ENCODE measurements around the gene KCNG2. TPM values are rescaled to one million over a fixed set of nuclear protein-coding genes. Genes with fewer than 3 reads are reported as not detected.

The KCNG2 gene
- total and polyA plus RNA-seq, 2 of the 8 experiments (the other 6 are each of a cell fraction or from before 2014, with no cell fraction given), result 0.19 to 0.74 TPM

DNA sequence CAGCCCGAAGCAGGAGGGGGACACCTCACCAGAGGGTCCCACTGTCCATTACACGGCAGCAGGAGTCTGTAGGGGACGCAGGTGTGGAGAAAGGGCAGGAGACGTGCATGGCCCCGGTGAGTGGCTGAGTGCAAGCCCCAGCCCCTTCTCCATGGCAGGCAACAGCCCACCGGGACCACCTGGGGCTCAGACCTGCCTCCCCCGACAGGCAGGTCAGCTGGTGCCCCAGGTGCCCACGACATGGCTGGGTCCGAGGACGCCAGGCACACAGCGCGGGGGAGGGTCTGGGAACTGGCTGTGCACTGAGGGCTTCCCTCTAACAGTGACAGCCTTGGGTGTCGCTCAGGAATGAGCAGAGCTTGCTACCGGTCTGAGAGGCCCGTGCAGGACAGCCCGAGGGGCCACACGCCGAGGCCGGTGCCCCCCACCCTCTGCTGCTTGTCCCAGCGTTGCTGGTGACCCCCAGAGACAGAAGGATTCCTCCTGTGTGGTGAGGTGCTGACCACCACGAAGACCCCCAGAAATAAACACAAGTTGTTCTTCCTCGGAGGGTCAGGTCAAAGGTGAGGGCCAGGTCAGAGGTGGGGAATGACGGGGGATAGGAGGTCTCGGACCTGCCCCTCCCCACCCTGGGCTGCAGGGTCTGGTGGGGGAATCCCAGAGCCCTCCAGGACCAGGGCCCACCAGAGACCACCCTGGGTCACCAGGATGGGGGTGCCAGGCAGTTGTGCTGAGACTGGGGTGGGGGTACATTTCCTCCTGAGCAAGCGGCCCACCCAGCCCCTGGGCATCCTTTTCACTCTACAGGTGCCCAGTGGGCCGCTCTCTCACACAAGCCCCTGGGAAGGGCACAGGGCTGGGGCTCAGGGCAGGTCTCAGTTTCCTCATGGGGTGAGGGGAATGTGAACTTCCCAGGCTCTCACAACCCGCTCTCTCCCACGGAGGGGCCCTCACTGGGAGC is 103.2 kb downstream of the KCNG2 start:
- Histone ChIP-seq H3K4me1 (replicated peaks in 1 of 4; ENCODE audit: control insufficient read depth in 3 of 4, insufficient read depth in 4 of 4, low read length in 3 of 4) (no peaks in the 10 kb centered on the region), H3K9me3 (ENCODE audit: insufficient read depth in 2 of 2, low read depth in 1 of 2, low read length in 1 of 2) (peaks cover 30 to 79% of the 10 kb centered on the region in 2 experiments), H3K4me3 (ENCODE audit: extremely low read depth in 1 of 4, insufficient read depth in 2 of 4, low read depth in 3 of 4, low read length in 4 of 4) (no peak overlapping the region), H2BK12ac (ENCODE audit: low read depth, low read length) (no peak overlapping the region), H4K91ac (replicated peaks; ENCODE audit: insufficient read length, low read length) (no peak overlapping the region), H3K36me3 (ENCODE audit: control insufficient read depth in 2 of 4, insufficient read depth in 4 of 4, low read length in 3 of 4) (peaks cover 0 to 25% (median 0%) of the 10 kb centered on the region in 4 experiments; a peak in 3 of 8 replicates), H2BK5ac (ENCODE audit: low read depth, low read length) (no peak overlapping the region), H2BK20ac (ENCODE audit: low read length) (no peak overlapping the region), H3K27ac (ENCODE audit: low read depth, low read length) (no peak overlapping the region), H3K9ac (replicated peaks in 1 of 4; ENCODE audit: extremely low read depth in 1 of 4, low read depth in 3 of 4, low read length in 3 of 4) (no peak overlapping the region), H3K4ac (replicated peaks; ENCODE audit: insufficient read length, low read depth, low read length) (no peak overlapping the region), H4K8ac (ENCODE audit: extremely low read depth, insufficient read depth, low read length) (no peak overlapping the region), H3K56ac (replicated peaks; ENCODE audit: insufficient read length, low read depth, low read length) (no peak overlapping the region), H2BK15ac (ENCODE audit: low read length) (no peak overlapping the region), H4K5ac (ENCODE audit: insufficient read length, low read depth, low read length) (no peak overlapping the region), H2AFZ (ENCODE audit: low read length) (no peak overlapping the region), H4K20me1 (replicated peaks in 1 of 2; ENCODE audit: control insufficient read depth in 1 of 2, insufficient read depth in 2 of 2, low read length in 2 of 2) (peaks cover 0 to 1% of the 10 kb centered on the region in 2 experiments), H3K79me1 (ENCODE audit: low read depth, low read length) (no peaks in the 10 kb centered on the region), H2BK120ac (replicated peaks; ENCODE audit: low read depth, low read length) (no peak overlapping the region), H3K4me2 (ENCODE audit: insufficient read depth in 1 of 2, low read depth in 2 of 2, low read length in 2 of 2) (no peak overlapping the region), H3K23ac (ENCODE audit: insufficient read length) (no peak overlapping the region), H3K27me3 (replicated peaks in 1 of 4; ENCODE audit: control insufficient read depth in 3 of 4, extremely low read depth in 1 of 4, insufficient read depth in 3 of 4, low read length in 3 of 4) (peaks cover 0 to 2% (median 0%) of the 10 kb centered on the region in 4 experiments; a peak in 1 of 7 replicates), H3K14ac (ENCODE audit: insufficient read length) (no peak overlapping the region), H3K18ac (ENCODE audit: extremely low read depth, low read length) (no peak overlapping the region), H2AK5ac (ENCODE audit: low read depth, low read length) (no peak overlapping the region), H3K79me2 (ENCODE audit: control insufficient read depth in 1 of 2, insufficient read depth in 2 of 2, low read length in 2 of 2) (no peaks in the 10 kb centered on the region), H3K23me2 (ENCODE audit: low read depth, low read length) (no peaks in the 10 kb centered on the region)
- no peak for DNase-seq (ENCODE audit: low read depth in 1 of 2, low spot score in 2 of 2)
- CTCF ChIA-PET (ENCODE audit: partially characterized antibody), result no interaction called here
- no peak for FAIRE-seq
- POLR2A ChIA-PET (ENCODE audit: partially characterized antibody), result no interaction called here
- 89% methylated on average over 27 of the region's 28 CpGs; no CpG with 5 or more reads in 1 of the 2 experiments for WGBS, 2 experiments (ENCODE audit: extremely low coverage in 1 of 2, insufficient coverage in 1 of 2, insufficient read length in 1 of 2, insufficient replicate concordance in 2 of 2, low coverage in 1 of 2, low lambda C conversion rate in 2 of 2, missing lambda C conversion rate in 1 of 2)
- TF ChIP-seq GTF2F1 (IDR thresholded peaks at IDR 0.05; ENCODE audit: borderline replicate concordance, low read depth, low read length), result no peak
- TF ChIP-seq CTBP2 (IDR thresholded peaks at IDR 0.05; ENCODE audit: borderline replicate concordance, insufficient read depth, insufficient read length, low read length), result no peak
- no peak for TF ChIP-seq JUND (IDR thresholded peaks at IDR 0.05; ENCODE audit: low read length)
- no peak for TF ChIP-seq BCL11A (IDR thresholded peaks at IDR 0.05; ENCODE audit: low read depth in 2 of 2, low read length in 2 of 2)

Measured in H1 (cell line).